Transverse colon (tissue), 4 donors: ENCODE data around the gene SLC31A2.

ENCODE experiments used
- CTCF ChIP-seq, 5 experiments: fragments of 200-600 bp in 3 of 5; fragments of 450-650 bp in 2 of 5; sonication (generic) in 3 of 5; IDR thresholded peaks; 1 replicate in 2 of 5; 2 replicates in 3 of 5; pipeline ENCODE4 v1.5.1; 2016 to 2017; ENCODE audit warnings: antibody characterized with exemption in 5 of 5, inconsistent platforms in 3 of 5, mild to moderate bottlenecking in 2 of 5, moderate library complexity in 1 of 5
- EP300 ChIP-seq: sonication (generic); formaldehyde crosslinking; IDR thresholded peaks from one replicate; pipeline ENCODE4 v1.6.1; 2017; ENCODE audit warnings: antibody characterized with exemption, low read depth
- POLR2A ChIP-seq: fragments of 450-650 bp; IDR thresholded peaks from one replicate; pipeline ENCODE4 v1.6.1; 2016; ENCODE audit warnings: antibody characterized with exemption, mild to moderate bottlenecking, moderate library complexity
- POLR2AphosphoS5 ChIP-seq, 3 donors: sonication (generic); formaldehyde crosslinking; IDR thresholded peaks; one replicate each; pipeline ENCODE4 v1.6.1; 2016; ENCODE audit warnings: antibody characterized with exemption in 3 of 3

GRCh38 chr9:113205432-113205831, 54.6 kb downstream of the SLC31A2 start:
- TF ChIP-seq CTCF (IDR thresholded peaks at IDR 0.05) (no peak), POLR2A (no peak), EP300 (no peak), POLR2AphosphoS5 (IDR thresholded peaks at IDR 0.05) (no peak)
